LNCaP clone FGC (cell line): ENCODE results near the gene INPP5A.

ENCODE experiments used
- DNase-seq: peaks from one replicate; pipeline ENCODE4 v3.0.0-alpha.2; 2011; ENCODE audit warnings: low read depth
- H3K4me3 ChIP-seq: 2 replicates; pipeline ENCODE4 v1.5.1; 2011; ENCODE audit warnings: mild to moderate bottlenecking, low read depth, low read length, control low read depth
- TF ChIP-seq, protein P1 (sequence below): IDR thresholded peaks from 2 replicates; pipeline ENCODE4 v1.5.1; 2012; ENCODE audit warnings: mild to moderate bottlenecking; ENCODE audit not compliant: control insufficient read depth, insufficient read depth; ENCODE audit errors: extremely low read depth

Gene INPP5A

DNA sequence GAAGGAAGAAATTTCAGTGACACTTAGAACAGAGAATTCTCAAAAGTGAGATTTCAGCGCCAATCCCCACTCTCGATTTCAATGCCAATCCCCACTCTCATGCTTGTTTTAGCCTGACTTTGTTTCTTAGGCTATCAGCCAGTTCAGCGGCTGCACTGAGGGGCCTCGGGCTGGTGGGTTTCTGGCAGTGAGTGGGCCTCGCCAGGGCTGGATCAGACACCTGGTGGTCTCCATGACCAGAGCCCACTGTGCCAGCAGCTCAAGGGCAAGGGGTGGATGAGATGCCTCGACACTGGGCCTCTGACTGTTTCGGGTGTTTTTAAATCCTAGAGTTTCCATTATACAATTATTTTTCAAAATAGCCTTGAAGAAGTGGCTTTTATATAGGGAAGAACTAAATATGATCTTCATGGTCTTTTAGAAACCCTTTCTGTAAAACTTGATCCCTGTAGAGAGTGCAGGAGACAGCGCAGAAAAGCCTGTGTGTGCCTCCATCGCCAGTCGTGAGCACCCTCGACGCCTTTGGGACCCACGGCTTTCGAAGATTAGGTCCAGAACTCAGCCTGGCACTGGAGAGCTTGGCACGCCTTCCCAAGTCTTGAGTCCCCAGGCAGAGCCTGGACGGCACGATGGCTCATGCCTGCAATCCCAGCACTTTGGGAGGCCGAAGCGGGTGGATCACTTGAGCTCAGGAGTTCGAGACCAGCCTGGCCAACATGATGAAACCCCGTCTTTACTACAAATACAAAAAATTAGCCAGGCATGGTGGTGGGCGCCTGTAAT is 76.2 kb downstream of the INPP5A start:
- TF ChIP-seq, protein P1, sequence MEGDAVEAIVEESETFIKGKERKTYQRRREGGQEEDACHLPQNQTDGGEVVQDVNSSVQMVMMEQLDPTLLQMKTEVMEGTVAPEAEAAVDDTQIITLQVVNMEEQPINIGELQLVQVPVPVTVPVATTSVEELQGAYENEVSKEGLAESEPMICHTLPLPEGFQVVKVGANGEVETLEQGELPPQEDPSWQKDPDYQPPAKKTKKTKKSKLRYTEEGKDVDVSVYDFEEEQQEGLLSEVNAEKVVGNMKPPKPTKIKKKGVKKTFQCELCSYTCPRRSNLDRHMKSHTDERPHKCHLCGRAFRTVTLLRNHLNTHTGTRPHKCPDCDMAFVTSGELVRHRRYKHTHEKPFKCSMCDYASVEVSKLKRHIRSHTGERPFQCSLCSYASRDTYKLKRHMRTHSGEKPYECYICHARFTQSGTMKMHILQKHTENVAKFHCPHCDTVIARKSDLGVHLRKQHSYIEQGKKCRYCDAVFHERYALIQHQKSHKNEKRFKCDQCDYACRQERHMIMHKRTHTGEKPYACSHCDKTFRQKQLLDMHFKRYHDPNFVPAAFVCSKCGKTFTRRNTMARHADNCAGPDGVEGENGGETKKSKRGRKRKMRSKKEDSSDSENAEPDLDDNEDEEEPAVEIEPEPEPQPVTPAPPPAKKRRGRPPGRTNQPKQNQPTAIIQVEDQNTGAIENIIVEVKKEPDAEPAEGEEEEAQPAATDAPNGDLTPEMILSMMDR = no peak
- H3K4me3 ChIP-seq = no peak overlapping the region
- no peak for DNase-seq

DNA sequence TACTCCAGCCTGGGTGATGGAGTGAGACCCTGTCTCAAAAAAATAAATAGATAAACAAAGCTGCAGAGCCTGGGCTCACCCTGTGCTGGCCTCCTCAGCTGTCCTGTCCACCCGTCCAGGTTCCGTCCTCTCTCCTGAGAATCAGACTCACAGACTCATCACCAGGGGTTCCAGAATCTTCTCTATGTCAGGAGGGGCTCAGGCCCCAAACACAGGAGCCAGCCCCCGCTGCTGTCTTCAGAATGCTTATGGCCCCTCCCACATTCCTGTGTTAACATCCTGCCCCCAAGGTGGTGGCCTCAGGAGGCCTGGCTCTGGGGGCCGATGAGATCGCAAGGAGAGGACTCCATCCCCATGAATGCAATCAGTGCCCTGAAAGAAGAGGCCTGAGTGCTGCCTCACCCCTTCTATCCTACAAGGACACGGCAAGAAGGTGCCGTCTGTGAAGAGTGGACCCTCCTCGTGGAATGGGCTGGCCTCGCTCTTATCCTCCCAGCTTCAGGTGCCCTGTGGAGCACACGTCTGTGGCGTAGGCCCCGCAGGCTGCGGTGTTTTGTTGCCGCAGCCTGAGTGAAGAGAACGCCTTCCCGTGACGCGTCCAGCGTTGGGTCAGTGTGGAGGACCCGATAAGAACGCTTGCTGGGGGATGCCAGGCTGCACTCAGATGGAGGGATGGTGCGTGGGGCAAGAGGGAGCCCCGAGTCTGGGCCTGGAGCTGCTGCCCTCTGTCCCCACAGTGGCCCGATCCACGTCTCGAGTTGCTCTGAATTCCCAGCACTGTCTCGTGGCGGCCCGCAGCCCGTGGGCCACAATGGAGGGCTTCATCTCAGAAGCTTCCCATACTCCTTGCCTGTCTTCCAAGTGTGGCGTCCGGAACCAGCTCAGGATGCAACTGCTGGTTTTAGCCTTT is 77.1 kb downstream of the INPP5A start:
- DNase-seq = no peak
- TF ChIP-seq, protein P1 = no peak
- no peak overlapping the region for H3K4me3 ChIP-seq

DNA sequence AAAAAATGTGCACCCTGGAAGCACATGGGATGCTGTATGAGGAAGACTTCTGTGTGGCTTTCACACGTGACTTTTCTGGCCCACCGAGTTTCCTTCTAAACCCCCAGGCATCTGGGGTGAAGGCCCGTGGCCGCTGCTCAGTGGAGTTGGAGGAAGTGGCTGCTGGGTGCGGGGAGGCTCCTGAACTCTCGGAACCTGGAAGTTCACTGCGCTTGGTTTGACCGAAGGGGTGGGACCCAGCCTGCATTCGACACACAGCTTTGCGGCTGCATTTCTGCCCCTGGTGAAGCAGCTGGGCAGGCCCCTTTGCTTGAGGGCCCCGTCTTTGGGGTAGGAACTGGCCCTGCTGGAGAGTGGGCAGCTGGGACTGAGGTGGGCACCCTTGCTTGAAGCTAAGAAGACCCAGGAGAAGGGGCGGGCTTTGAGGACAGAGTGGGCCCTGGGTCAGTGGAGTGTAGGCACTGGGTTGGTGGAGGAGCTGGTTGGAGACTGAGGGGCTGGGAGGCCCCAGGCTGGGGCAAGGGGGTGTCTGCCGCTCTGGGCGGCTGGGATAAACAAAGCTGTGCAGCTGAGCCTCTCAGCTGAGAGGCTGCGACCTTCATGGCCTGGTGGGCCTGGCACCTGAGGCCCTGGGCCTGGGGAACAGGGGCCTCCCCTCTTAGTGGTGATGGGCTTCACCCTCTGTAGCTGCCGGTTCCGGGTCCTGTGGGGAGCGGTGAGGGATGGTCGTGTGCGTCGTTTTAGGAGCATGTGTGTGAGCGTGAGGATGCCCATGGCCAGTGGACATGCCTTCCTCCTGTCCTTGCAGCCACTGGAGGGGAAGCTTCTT is 78.0 kb downstream of the INPP5A start:
- no peak overlapping the region for H3K4me3 ChIP-seq
- TF ChIP-seq, protein P1 = no peak
- DNase-seq = no peak

DNA sequence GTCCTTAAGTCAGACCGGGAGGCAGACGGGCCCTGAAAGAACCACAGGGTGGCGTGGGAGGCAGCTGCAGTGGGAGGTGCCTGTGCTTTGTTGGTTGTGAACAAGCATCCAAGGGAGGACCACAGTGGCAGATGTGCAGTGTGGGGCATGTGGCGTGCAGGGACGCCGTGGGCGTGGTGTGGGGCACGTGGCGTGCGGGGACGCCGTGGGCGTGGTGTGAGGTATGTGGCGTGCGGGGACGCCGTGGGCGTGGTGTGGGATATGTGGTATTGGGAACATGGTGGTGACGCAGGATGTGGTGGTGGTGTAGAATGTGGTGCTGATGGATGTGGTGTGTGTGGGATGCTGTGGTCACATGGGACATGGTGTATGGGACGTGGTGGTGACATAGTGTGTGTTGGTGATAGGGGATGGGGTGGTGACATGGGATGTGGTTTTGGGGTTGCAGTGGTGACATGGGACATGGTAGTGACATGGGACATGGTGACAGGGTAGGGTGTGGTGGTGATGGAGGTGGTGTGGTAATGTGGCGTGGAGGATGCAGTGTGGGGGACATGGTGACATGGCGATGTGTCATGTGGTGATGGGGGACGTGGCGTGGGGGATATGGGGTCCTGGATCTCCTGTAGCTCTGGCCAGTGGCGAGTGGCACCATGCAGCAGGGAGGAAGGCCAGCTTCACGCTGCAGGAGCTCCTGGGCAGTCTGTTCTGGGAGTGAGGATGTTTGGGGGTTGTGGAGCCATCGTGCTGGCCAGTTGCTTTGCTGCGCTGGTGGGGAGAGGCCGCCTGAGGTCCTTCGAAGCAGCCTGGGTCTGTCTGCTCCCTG is 78.8 kb downstream of the INPP5A start:
- DNase-seq = no peak
- TF ChIP-seq, protein P1 = no peak
- no peak overlapping the region for H3K4me3 ChIP-seq

DNA sequence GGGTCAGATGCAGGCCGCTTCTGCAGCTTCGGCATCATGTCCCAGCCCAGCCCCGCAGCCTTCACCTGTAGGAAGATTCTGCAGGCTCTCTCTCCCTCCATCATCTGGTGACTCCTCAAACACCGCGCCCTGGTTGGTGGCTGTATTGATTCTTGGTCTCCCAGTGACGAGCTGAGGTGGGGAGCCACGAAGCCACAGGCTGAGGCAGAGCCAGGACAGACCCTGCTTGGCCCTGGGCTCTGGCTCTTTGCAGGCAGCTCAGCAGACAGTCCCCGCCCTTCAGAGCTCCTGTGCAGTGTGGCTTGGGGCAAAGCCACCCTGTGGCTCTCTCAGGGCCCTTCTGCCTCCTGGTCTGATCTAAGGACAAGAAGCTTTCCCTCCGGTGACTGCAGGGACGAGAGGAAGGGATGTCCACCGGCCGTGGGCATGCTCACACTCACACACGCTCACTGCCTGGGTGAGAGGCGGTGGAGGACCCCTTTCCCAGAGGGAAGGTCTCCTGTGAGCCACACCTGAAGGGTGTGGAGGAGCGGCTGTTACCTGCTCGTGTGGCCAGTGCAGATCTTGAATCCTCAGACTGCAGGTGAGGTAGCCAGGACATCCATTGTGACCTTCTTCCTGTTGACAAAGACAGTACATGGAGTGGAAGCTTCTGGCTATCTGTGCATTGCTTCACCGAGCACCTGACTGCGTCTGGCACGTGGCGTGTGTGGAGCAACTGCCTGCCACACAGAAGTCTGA is 79.6 kb downstream of the INPP5A start:
- DNase-seq = no peak
- TF ChIP-seq, protein P1 = no peak
- no peak overlapping the region for H3K4me3 ChIP-seq

DNA sequence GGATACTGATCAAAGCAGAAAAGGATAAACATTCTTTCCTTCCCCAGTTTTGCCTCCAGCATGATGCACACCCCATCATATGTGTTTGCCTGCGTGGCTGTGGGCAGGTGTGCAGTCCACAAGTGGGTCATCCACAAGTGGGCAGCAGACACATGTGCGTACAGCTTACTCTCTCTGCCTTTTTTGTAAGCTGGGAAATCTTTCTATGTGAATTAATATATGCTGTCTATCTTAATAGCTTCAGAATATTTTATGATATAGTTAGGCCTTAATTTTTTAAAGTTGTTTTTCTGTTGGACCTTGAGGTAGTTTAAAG is 80.1 kb downstream of the INPP5A start:
- TF ChIP-seq, protein P1 = 0 out of 2 replicates have a peak, but pooled peaks have one; percentile 3
- DNase-seq = no peak

More for the DNA sequence above, 80.1 kb downstream of the INPP5A start:
- H3K4me3 ChIP-seq = no peak overlapping the region
